ENCODE data around the gene CBFA2T2.

CBFA2T2 gene

DNA sequence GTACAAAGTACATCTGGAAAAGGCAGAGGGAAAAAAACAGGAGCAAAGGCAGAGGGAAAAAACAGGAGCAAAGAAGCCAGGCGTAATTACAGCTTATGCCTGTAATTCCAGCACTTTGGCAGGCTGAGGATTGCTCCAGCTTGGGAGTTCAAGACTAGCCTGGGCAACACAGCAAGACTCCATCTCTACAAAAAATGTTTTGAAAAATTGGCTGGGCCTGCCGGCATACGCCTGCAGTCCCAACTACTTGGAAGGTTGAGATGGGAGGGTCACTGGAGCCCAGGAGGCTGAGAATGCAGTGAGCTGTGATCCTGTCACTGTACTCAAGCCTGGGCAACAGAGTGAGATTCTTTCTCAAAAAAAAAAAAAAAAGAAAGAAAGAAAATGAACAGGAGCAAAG, 19.0 kb upstream of the CBFA2T2 start:
- no peak overlapping the region for H3K4me2 ChIP-seq (ENCODE audit: low read length)
- H3K79me2 ChIP-seq = no peaks in the 10 kb centered on the region
- H3K4me1 ChIP-seq = no peaks in the 10 kb centered on the region
- H2AFZ ChIP-seq = no peak overlapping the region
- H3K9me3 ChIP-seq (ENCODE audit: control insufficient read depth, low read length) = no peaks in the 10 kb centered on the region
- H3K4me3 ChIP-seq (ENCODE audit: low read depth, low read length) = no peak overlapping the region
- no peak overlapping the region for H3K9ac ChIP-seq
- TF ChIP-seq, protein P1, sequence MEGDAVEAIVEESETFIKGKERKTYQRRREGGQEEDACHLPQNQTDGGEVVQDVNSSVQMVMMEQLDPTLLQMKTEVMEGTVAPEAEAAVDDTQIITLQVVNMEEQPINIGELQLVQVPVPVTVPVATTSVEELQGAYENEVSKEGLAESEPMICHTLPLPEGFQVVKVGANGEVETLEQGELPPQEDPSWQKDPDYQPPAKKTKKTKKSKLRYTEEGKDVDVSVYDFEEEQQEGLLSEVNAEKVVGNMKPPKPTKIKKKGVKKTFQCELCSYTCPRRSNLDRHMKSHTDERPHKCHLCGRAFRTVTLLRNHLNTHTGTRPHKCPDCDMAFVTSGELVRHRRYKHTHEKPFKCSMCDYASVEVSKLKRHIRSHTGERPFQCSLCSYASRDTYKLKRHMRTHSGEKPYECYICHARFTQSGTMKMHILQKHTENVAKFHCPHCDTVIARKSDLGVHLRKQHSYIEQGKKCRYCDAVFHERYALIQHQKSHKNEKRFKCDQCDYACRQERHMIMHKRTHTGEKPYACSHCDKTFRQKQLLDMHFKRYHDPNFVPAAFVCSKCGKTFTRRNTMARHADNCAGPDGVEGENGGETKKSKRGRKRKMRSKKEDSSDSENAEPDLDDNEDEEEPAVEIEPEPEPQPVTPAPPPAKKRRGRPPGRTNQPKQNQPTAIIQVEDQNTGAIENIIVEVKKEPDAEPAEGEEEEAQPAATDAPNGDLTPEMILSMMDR (IDR thresholded peaks at IDR 0.05) = no peak
- H3K27me3 ChIP-seq (ENCODE audit: control insufficient read depth, insufficient read depth, low read length) = no peaks in the 10 kb centered on the region
- H3K36me3 ChIP-seq (ENCODE audit: control insufficient read depth, insufficient read depth, low read length) = no peaks in the 10 kb centered on the region
- no peak overlapping the region for H3K27ac ChIP-seq

DNA sequence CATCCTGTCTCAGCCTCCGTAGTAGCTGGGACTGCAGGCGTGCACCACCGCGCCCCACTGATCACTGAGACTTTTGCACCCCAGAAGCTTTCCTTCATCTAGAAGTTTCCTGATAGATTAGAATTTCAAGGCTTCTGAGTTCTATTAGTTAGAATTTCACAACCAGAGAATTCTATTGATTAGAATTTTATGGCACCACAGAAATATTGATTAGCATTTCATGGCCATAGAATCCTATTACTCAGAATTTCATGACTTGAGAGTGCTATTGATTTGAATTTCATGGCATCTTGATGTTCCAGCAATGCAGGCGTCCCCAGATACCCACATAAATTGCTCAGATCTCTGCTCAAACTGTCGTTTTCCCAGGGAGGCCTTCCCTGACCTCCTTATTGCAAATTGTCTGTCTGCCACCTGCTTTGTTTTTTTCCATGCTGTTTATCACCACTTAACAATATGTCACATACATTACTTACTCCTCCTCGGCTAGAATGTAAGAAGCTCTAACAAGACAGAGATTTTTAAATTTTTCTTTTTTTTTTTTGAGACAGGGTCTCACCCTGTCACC, 16.9 kb upstream of the CBFA2T2 start:
- Histone ChIP-seq H3K79me2 (no peaks in the 10 kb centered on the region), H3K36me3 (ENCODE audit: control insufficient read depth, insufficient read depth, low read length) (no peaks in the 10 kb centered on the region), H3K27ac (no peak overlapping the region), H3K4me3 (ENCODE audit: low read depth, low read length) (no peak overlapping the region), H3K9ac (no peak overlapping the region), H3K9me3 (ENCODE audit: control insufficient read depth, low read length) (no peaks in the 10 kb centered on the region), H2AFZ (no peak overlapping the region), H3K4me1 (no peaks in the 10 kb centered on the region), H3K27me3 (ENCODE audit: control insufficient read depth, insufficient read depth, low read length) (no peaks in the 10 kb centered on the region), H3K4me2 (ENCODE audit: low read length) (no peak overlapping the region)
- TF ChIP-seq, protein P1 (IDR thresholded peaks at IDR 0.05) = no peak

DNA sequence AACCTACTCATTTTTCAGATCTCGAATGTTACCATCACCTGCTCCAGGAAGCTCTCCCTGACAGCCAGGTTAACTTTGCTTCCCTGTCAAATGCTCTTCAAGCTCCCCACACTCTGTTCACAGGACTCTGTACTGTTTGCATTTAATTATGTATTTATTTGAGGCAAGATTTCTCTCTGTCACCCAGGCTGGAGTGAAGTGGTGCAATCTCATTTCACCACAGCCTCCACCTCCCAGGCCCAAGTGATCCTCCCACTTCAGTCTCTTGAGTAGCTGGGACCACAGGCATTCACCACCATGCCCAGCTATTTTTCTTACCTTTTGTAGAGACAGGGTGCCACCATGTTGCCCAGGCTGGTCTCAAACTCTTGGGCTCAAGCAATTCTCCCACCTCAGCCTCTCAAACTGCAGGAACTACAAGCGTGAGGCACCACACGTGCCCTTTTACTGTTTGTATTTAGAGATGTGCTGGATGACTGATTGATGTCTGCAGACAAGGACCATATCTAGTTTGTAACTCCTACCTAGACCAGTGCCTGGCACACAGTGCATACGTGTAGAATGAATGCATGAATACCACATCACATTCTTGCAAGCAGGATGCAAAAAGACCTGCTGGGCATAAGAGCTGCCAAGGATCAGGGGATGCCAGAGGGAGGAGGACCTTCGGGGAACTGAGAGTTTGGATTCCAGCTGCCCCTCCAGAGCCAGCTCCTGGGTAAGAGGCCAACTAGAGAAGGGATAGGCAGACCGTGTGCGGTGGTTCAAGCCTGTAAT, 15.6 kb upstream of the CBFA2T2 start:
- Histone ChIP-seq H3K27ac (no peak overlapping the region), H3K79me2 (no peaks in the 10 kb centered on the region), H3K36me3 (ENCODE audit: control insufficient read depth, insufficient read depth, low read length) (no peaks in the 10 kb centered on the region), H3K4me1 (no peaks in the 10 kb centered on the region), H3K27me3 (ENCODE audit: control insufficient read depth, insufficient read depth, low read length) (no peaks in the 10 kb centered on the region), H3K9ac (no peak overlapping the region), H3K4me2 (ENCODE audit: low read length) (no peak overlapping the region), H2AFZ (no peak overlapping the region), H3K4me3 (ENCODE audit: low read depth, low read length) (no peak overlapping the region), H3K9me3 (ENCODE audit: control insufficient read depth, low read length) (no peaks in the 10 kb centered on the region)
- TF ChIP-seq, protein P1 (IDR thresholded peaks at IDR 0.05) = no peak

DNA sequence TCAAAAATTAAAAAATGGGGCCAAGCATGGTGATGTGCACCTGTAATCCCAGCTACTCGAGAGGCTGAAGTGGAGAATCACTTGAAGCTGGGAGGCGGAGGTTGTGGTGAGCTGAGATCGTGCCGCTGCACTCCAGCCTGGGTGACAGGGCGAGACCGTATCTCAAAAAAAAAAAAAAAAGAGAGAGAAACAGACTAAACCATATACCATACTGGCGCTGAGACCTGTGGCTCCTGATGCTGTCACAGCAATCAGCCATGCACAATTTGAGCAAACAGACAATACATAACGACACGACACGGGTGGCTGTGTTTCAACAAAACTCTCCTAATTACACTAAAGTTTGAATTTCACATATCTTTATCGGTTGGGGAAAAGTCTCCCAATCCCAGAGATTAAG, 14.9 kb upstream of the CBFA2T2 start:
- TF ChIP-seq, protein P1 (IDR thresholded peaks at IDR 0.05) = no peak
- H3K9ac ChIP-seq = no peak overlapping the region
- no peak overlapping the region for H3K27ac ChIP-seq

More for the DNA sequence above, 14.9 kb upstream of the CBFA2T2 start:
- H3K4me2 ChIP-seq (ENCODE audit: low read length) = no peak overlapping the region
- H3K4me1 ChIP-seq = no peaks in the 10 kb centered on the region
- H3K36me3 ChIP-seq (ENCODE audit: control insufficient read depth, insufficient read depth, low read length) = no peaks in the 10 kb centered on the region
- H3K4me3 ChIP-seq (ENCODE audit: low read depth, low read length) = no peak overlapping the region
- H3K79me2 ChIP-seq = no peaks in the 10 kb centered on the region
- no peak overlapping the region for H2AFZ ChIP-seq
- H3K9me3 ChIP-seq (ENCODE audit: control insufficient read depth, low read length) = no peaks in the 10 kb centered on the region
- no peaks in the 10 kb centered on the region for H3K27me3 ChIP-seq (ENCODE audit: control insufficient read depth, insufficient read depth, low read length)

Measured in parathyroid adenoma (tissue), 2 donors.